Osteoblast (primary cell): ENCODE measurements around the gene CACNA2D3. TPM values are rescaled to one million over a fixed set of nuclear protein-coding genes. Genes with fewer than 3 reads are reported as not detected.

Experiments
- DNase-seq: peaks from one replicate; pipeline ENCODE4 v3.0.0; 2011; ENCODE audit warnings: low spot score, mixed read lengths; ENCODE audit not compliant: insufficient read length; ENCODE audit errors: missing footprints
- H2AFZ ChIP-seq: 2 replicates; pipeline ENCODE4 v1.6.0; 2011; ENCODE audit warnings: mild to moderate bottlenecking, low read length
- H3K27ac ChIP-seq: 2 replicates; pipeline ENCODE4 v1.5.1; 2011; ENCODE audit warnings: mild to moderate bottlenecking, low read depth, low read length, moderate library complexity
- H3K27me3 ChIP-seq: 2 replicates; pipeline ENCODE4 v1.6.0; 2012; ENCODE audit warnings: mild to moderate bottlenecking, control low read depth, inconsistent platforms, low read length, moderate library complexity; ENCODE audit not compliant: insufficient read depth
- H3K36me3 ChIP-seq: 2 replicates; pipeline ENCODE4 v1.5.1; 2011; ENCODE audit warnings: mild to moderate bottlenecking, low read length, control low read depth, moderate library complexity; ENCODE audit not compliant: insufficient read depth
- H3K4me1 ChIP-seq: 2 replicates; pipeline ENCODE4 v1.5.1; 2011; ENCODE audit warnings: mild to moderate bottlenecking, low read length, control low read depth, moderate library complexity; ENCODE audit not compliant: insufficient read depth
- H3K4me2 ChIP-seq: 2 replicates; pipeline ENCODE4 v1.6.0; 2011; ENCODE audit warnings: mild to moderate bottlenecking, low read length; ENCODE audit not compliant: insufficient read depth
- H3K4me3 ChIP-seq: fragments of 200-600 bp; sonication (generic); 3 replicates; pipeline ENCODE4 v1.5.1; 2012; ENCODE audit warnings: mild to moderate bottlenecking, low read length, inconsistent platforms; ENCODE audit not compliant: insufficient read depth
- H3K79me2 ChIP-seq: 2 replicates; pipeline ENCODE4 v1.6.0; 2012; ENCODE audit warnings: mild to moderate bottlenecking, low read length, control low read depth, inconsistent platforms; ENCODE audit not compliant: insufficient read depth
- H3K9me3 ChIP-seq: 2 replicates; pipeline ENCODE4 v1.5.1; 2011; ENCODE audit warnings: low read depth, low read length, control low read depth
- H4K20me1 ChIP-seq: 2 replicates; pipeline ENCODE4 v1.6.0; 2012; ENCODE audit warnings: mild to moderate bottlenecking, low read length, control low read depth; ENCODE audit not compliant: insufficient read depth
- total RNA-seq: library from RNA; depleted of rRNA; stranded (reverse); fragments of >200 nt; gene quantifications from 2 replicates; pipeline ENCODE4 v1.2.3, GENCODE V29; 2012
- TF ChIP-seq, protein P1 (sequence below): IDR thresholded peaks from 2 replicates; pipeline ENCODE4 v1.5.1; 2011; ENCODE audit warnings: mild to moderate bottlenecking, low read depth, low read length, moderate library complexity; ENCODE audit errors: extremely low read depth

Gene CACNA2D3
- total RNA-seq, 1 donor = 0.36 TPM

DNA sequence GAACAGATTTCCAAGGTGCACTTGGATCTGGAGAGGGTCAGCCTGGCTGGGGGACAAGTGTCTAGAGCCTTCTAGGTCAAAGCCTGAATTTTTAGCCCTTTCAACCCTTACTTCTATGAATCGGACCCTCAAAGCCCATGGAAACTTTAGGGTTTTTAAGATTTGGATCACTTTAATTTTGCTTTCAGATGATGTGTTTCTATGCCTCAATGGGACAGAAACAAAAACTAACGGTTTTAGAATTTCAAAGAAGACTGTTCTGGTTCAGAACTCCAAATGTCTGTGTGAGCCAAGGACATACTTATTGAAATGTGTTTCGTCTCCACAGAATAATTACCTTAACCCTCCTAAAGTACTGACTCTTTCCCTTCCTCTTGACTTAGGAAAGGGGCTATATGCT is 538.8 kb downstream of the CACNA2D3 start:
- no peaks in the 10 kb centered on the region for H3K36me3 ChIP-seq
- no peaks in the 10 kb centered on the region for H3K4me1 ChIP-seq
- no peaks in the 10 kb centered on the region for H3K9me3 ChIP-seq
- H4K20me1 ChIP-seq = no peaks in the 10 kb centered on the region
- DNase-seq = no peak
- H3K79me2 ChIP-seq = no peaks in the 10 kb centered on the region
- H2AFZ ChIP-seq = no peak overlapping the region
- no peaks in the 10 kb centered on the region for H3K27me3 ChIP-seq
- TF ChIP-seq, protein P1, sequence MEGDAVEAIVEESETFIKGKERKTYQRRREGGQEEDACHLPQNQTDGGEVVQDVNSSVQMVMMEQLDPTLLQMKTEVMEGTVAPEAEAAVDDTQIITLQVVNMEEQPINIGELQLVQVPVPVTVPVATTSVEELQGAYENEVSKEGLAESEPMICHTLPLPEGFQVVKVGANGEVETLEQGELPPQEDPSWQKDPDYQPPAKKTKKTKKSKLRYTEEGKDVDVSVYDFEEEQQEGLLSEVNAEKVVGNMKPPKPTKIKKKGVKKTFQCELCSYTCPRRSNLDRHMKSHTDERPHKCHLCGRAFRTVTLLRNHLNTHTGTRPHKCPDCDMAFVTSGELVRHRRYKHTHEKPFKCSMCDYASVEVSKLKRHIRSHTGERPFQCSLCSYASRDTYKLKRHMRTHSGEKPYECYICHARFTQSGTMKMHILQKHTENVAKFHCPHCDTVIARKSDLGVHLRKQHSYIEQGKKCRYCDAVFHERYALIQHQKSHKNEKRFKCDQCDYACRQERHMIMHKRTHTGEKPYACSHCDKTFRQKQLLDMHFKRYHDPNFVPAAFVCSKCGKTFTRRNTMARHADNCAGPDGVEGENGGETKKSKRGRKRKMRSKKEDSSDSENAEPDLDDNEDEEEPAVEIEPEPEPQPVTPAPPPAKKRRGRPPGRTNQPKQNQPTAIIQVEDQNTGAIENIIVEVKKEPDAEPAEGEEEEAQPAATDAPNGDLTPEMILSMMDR = no peak
- H3K4me2 ChIP-seq = no peak overlapping the region
- H3K27ac ChIP-seq = no peak overlapping the region
- no peak overlapping the region for H3K4me3 ChIP-seq

DNA sequence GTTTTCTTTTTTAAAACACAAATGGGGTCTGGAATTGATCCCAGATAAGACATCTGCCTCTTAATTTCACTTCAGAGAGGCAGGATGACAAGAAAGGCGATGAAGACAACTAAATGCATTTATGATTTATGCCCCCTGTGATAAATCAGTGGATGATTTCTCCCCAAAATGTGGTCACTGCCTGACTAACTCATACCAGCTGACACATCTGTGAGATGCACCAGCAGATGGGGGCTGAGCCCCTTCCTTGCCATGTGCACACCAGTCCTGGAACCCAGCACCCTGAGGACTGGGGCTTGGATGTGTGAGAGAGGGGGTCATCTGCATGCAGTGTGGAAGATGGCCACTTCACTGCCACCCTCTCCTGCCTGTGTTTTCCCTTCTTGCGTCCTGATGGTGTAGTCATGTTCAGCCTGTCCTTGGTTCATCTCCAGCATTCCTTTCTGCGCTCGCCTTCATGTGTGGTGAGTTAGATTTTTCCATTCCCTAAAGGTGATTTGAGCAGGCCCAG is 541.2 kb downstream of the CACNA2D3 start:
- TF ChIP-seq, protein P1 = no peak
- H3K36me3 ChIP-seq = no peaks in the 10 kb centered on the region
- no peaks in the 10 kb centered on the region for H3K4me1 ChIP-seq
- H2AFZ ChIP-seq = no peak overlapping the region
- H4K20me1 ChIP-seq = no peaks in the 10 kb centered on the region
- no peaks in the 10 kb centered on the region for H3K27me3 ChIP-seq
- H3K4me2 ChIP-seq = no peak overlapping the region
- no peak overlapping the region for H3K27ac ChIP-seq
- H3K79me2 ChIP-seq = no peaks in the 10 kb centered on the region
- no peaks in the 10 kb centered on the region for H3K9me3 ChIP-seq
- DNase-seq = no peak
- H3K4me3 ChIP-seq = no peak overlapping the region

DNA sequence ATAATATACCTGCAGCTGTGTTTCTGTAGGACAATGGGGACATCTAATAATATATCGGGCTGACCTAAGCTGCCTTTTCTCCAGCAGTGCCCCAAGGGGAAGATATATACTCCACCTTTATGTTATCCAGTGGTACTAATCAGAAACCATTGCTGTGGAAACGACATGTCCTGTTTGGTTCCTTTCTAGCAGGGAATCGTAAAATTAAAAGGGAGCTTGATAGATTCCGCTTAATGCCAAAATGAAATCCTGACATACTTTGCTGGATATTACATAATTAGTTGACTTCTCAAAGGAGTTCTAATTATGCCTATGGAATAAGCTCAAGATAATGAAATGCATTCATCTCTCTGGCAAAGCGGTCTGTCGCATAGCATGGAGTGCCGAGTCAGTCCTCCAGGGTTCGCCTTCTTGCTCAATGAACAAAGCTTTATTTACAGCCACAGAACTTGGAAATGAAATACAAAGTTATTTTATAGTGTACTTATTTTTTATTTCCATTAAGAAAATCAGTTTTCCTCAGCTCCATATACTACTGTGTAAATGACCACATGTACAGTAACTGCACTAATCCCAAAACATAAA is 542.8 kb downstream of the CACNA2D3 start:
- Histone ChIP-seq H2AFZ (no peak overlapping the region), H3K4me3 (no peak overlapping the region), H3K27me3 (no peaks in the 10 kb centered on the region), H3K79me2 (no peaks in the 10 kb centered on the region), H3K4me1 (no peaks in the 10 kb centered on the region), H4K20me1 (no peaks in the 10 kb centered on the region), H3K9me3 (no peaks in the 10 kb centered on the region), H3K27ac (no peak overlapping the region), H3K4me2 (no peak overlapping the region), H3K36me3 (no peaks in the 10 kb centered on the region)
- no peak for DNase-seq
- TF ChIP-seq, protein P1 = no peak

DNA sequence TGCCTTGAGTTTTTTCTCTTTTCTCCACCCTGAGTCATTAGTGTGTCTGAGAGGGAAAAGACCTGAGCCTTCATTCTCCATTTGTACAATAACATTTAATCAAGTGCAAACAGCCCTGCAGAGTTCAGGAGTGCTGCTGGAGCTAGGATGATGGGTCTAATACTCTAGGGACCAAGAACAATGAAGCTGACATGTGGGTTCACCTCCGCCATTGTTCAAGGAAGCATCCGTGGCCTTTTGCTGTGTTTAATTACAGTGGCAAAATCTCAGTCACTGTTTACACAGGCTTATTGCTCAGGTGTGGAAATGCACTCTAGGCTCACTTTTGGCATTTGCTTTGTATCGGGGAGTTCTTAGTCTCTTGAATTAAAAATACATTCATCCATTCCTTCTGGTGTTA is 545.9 kb downstream of the CACNA2D3 start:
- Histone ChIP-seq H3K4me3 (no peak overlapping the region), H3K27me3 (no peaks in the 10 kb centered on the region), H4K20me1 (no peaks in the 10 kb centered on the region), H3K79me2 (no peaks in the 10 kb centered on the region), H3K9me3 (no peaks in the 10 kb centered on the region), H3K4me2 (no peak overlapping the region), H2AFZ (no peak overlapping the region), H3K36me3 (no peaks in the 10 kb centered on the region), H3K27ac (no peak overlapping the region), H3K4me1 (no peaks in the 10 kb centered on the region)
- TF ChIP-seq, protein P1 = no peak
- no peak for DNase-seq
